RPMI8226 (cell line): ENCODE measurements around the gene BCAR3.

Source experiments
- DNase-seq: peaks from one replicate; pipeline ENCODE4 v3.0.0-alpha.2; 2015

The BCAR3 gene

DNA sequence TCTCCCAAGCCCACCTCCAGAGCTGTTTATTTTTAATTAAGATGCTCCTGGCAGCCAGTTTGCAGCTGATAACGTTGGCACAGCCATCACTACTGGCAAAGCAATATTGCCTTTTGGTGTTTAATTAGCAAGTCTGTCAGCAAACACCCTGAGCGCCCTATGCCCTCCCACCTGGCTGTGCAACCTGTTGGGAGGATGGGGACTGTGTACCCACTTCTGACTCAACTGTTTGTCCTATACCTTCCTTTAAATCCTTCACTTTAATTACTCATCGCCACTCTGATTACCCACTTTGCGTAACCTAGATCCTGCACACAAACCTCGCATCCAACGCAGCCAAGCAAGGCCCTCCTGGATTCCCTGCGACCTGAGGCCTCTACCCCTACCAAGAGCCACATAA lies 67.1 kb downstream of the BCAR3 start:
- DNase-seq, result no peak

DNA sequence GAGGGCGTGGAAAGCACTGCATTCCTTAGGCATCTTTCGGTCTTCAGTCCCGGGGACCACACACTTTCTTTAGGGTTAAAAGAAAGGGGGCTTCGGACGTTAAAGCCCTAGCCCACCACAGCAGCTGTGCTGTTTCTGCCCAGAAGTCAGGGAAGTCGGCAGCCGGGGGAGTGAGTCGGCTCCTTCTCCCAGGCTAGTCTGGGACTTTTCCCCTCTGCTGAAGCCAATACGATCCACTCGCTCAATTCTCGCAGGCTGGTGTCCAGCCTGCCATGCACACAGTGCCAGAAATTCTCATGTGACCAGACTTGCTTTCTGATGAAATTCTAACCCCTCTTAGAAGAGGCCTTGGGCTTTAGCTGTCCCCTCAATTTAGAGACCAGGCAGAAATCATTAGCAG lies 67.7 kb downstream of the BCAR3 start:
- no peak for DNase-seq

DNA sequence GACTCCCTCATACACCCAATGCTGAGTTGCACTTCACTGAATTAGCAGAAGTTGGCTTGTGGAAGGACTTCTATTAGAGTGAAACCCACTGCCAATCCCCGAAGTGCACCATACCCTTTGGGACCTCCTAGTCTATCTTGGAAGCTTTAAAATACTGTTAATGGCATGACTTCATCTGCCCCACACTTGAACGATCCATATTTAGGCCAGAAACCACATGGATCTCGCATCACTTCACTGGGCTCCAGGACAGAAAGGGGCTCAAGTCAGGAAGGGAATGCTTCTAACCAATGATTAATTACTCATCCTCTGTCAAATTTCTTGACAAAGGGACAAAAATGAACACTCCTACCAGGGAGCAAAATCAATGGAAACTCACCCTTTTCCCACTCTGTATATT lies 69.1 kb downstream of the BCAR3 start:
- no peak for DNase-seq

DNA sequence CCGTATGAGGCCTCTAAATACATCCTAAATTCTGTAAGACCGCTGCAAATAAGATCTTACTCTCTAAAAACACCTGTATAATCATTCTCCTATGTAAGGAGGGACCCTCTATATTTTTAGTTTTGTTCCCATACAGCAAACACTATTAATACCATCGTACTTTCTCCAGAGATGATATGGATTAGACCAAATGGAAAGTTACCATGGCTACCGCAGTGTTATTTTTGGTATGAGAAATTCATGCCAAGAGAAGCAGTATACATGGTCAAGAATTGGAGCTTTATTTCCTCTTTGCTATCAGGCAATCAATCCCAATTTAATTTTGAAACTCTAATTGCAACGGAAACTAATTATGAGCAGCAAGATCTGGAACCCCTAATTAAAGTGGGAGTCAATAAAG lies 70.0 kb downstream of the BCAR3 start:
- no peak for DNase-seq

DNA sequence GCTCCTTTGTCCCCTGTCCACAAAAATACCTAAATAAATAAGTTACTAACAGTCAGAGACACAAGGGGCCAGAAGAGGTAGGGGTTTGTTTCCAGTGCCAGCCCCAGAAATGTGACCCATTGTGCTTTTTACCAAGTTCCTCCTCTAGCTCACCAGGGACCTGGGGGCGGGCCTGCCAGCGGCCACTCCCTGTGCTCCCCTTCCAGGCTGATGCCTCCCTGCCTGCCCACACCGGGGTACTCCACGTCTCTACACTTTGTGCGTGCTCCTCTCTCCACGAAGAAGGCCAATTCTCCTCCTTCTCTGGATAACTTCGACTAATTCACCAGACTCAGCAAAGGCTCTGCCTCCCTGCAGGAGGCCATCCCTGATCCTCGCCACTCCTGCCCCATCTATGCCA lies 72.1 kb downstream of the BCAR3 start:
- DNase-seq, result no peak

DNA sequence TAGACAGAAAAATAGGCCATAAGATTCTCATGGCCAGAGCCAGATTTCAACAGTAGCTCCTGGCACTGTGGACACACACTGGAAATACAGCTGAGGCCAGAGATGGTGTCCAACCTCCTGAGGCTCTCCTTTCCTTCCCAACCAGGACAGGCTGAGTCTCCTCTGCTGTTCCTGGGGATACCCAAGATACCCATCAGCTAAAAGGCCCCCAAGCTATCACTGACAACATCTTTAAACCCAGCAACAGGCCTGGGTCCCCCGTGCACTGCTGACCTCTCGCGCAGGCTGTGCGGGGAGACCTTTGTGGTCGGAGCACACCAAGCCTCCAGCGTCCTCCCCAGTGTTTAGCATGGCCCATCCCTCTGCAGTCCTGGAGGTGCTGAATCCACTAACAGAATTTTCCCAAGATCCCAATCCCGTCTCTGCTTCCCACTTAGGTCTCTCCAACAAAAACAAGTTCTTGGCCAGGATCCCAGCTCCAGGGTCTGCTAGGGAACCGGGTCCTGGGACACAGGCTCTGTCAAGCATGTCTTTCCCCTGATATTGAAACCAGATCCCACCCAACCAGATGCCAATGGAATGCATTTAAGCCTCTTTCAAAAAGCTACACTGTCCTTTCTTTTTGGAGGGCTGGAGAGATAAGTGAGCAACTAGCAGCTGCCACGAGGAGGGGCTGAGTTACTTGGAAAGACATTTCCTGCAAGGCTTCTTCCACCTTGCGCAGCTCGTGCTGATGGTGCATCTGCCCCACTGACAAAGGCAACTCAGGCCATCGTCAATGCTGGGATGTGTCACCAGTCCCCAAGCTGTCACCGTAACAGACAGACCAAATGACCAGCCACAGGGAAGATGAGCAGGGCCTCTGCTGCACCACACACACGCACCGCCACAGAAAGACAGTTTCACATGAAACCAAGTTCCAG lies 73.2 kb downstream of the BCAR3 start:
- DNase-seq, result no peak

DNA sequence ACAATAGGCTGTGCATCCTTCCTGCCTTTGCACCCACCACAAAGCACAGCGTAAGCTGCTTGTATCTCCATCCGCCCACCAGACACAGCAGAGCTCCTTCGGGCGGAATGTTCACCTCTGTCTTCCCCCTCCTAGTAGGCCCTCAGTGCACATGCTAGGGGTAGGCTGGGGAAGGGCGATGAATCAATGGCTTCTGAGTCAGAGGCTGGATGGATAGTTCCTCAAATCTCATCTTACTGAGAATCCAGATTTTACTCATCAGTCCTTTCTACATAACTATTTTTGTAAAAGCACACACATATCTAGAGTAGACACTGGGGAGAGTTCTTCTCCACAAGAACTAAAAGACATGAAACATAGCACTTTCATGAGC lies 73.8 kb downstream of the BCAR3 start:
- no peak for DNase-seq

DNA sequence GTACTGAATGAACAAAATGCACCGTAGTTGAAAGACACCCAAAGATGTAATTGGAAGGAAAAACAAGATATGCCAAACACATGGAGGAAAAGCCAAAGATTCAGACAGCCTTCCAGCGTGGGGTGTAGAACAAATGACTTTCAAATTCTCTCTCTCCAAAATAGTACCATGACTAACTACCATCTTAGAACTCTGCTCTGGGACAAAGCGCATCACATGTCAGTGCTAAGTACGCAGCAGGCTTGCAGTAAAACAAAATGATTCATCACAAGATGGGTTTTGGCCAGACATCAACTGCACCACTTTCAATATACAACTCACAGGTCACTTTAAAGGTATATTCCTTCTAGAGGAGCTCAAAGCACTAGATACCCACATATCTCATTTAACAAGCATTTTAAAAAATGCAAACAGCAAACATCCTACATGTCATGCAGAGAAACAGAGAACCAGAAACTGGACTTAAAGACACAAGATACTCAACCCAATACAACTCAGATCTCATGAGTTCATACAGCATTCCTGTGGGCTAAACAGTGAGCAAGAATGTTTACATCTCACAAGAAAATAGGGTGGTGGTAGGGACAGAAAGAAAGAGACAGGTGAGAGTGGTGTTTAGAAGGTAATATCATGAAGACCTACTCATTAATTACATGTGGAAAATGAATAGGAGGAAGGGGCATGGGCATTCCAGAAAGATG lies 75.7 kb downstream of the BCAR3 start:
- no peak for DNase-seq

DNA sequence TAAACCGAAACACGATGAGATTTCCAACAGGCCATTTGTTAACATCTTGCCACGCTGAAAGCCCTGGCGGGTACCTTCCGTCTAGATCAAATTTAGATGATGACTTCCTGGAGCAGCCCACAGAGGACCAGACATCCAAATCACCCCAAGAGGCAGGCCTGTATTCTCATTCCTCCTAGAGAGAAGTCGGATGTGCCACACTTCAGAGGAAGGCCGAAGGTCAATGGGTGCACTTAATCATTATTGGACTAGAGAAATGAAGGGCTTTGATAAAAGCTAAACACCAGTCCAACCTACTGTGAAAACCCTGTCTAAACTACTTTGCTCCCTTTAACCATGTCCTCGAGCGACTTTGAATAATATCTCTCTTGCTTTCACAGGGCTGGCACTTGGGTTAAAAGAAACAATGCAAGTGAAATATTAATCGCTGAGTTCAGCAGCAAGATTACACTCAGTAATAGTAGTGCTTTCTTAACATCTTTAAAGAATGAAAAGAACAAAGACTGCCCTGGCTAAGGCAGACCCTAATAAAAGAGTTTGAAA lies 76.5 kb downstream of the BCAR3 start:
- DNase-seq, result no peak

DNA sequence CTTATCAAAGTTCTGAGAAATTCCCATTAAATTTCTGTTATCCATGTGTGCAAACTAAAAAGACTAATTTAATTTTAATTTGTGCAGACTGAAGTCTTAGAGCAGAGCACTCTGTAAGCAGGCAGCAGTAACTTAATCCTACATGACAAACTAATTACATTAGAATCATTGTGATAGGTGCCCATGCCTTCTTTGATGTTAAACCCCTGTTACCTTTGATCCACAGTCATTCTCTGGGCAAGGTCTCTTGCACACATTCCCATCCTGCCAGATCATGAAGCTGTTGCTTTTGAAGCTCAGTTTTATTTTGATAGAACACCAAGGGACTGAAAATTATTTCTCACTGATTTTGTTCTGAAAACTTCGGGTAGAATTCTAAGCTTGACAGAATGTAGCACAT lies 77.2 kb downstream of the BCAR3 start:
- no peak for DNase-seq

DNA sequence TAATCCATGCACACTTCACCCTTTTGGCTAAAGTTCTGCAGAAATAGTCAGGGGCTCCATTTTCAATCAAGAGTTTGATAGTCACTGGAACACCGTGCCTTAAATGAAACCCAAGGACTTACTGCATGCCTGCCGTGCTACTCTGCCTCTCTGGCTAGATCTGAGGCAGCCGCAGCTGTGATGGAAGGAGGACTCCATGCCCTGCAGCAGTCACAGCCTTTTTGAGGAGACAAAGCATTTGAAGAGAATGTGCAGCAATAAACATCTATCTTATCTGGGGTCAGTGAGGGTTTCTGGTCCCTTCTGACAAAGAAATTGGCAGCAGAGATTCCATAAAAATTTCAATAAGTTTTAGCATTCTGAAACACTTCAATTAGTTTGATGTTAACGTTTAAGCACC lies 78.0 kb downstream of the BCAR3 start:
- no peak for DNase-seq

DNA sequence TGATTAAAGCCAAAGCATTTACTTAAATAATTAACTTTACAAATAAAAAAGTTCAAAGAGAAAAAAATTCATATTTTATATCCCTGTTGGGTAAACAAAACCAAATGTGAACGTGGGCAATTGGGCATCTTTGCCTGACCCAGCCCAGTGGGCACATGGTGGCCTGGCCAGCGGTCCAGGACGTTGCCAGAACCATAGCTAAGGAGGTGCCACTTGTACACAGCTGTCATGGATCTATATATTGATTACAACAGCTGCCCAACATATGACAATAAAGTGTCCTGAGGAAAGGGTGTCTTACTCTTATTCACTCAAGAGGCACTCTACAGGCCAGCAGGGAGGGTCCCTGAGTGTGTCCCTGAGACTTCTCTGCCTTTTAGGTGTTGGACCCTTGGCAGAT lies 78.5 kb downstream of the BCAR3 start:
- no peak for DNase-seq

DNA sequence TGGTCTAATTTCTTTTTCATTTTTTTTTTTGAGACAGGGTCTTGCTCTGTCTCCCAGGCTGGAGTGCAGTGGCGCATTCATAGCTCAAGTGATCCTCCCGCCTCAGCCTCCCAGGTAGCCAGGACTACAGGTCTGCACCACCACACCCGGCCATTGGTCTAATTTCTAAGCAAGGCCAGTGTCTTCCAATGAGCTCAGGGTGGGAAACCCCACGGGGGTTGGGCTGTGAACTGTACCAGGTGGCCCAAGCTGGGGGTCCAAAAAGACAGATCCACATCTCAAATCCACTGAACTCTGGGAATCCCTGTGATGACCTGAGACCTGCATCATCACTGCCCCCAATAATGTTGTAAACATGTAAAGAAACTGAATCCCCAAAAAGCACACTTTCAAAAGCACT lies 79.5 kb downstream of the BCAR3 start:
- no peak for DNase-seq

DNA sequence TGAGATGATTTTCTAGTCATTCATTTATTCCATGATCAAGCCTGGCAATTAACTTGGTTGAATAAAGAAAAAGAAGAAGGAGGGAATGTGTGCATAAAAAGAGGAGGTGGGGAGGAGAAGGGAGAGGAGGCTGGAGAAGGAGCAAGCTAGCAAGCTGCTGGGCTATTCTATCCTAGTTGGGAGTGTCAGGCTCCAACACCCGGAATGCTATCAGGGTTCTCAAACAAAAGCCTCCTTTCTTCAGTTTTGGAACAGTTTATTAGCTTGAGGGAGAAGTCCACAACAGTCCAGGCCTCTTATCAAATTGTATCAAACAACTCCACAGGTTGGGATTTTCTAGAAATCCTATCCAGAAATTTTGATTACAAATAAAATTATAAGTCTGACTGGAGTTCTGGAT lies 80.0 kb downstream of the BCAR3 start:
- no peak for DNase-seq

DNA sequence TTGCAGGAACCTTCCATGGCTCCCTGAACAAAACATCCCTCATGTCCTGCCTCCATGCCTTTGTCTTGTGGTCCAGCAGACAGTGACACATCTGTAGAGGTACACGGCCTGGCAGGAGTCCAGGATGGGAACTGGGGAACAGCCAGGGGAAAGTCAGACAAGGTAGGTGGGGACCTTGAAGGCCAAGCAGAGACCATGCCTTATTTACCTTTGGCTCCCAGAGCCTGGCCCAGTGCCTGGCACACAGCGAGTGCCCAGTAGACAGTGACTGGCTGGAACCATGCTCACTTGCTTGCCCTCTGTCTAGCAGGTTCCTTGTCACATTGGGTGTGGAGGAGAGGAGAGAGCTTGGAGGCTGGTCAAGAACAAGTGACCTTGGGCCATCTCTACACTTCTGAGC lies 81.0 kb downstream of the BCAR3 start:
- no peak for DNase-seq

DNA sequence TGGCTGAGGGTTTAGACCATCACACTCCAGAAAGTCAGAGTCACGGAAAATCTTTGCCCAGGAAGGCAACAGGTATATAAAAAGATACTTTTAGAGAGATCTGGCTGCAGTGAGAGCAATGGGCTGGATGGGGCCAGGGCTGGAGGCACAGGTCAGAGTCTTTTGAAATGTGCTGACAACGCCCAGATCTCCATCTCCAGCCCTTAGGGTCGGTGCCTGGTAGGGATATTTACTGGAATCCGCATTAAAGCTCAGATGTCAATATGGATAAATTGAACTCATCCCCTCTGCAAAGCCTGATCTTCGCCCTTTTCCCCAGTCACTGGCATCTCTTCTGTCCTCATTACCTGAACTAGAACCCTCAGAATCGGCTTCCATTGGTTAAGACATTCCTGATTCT lies 82.2 kb downstream of the BCAR3 start:
- DNase-seq, result no peak

DNA sequence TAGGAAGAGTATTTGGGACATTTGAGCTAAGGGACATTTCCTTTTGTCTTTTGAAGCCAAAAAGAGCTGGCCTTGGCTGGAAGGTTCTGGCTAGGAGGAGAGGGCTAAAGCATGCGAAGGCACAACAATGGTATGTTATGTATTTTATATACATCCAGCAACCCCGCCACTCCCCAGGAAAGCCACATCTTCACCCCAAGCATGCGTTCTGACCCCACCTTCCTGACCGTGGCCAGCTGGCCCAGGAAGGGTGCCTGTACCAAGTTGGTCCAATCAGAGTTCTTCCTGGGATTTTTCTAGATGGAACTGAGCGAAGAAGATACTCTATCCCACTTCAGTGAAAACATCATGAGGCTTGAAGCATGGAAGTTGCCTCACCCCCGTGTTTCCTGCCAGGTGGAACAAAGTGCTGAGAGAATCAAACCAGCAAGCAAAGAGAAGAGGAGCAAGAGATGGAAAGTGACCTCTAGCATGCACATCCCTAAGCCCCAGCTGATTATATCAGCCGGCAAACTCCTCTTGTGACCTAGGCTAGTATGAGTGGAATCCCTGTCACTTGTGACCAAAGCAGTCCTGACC lies 82.7 kb downstream of the BCAR3 start:
- no peak for DNase-seq

DNA sequence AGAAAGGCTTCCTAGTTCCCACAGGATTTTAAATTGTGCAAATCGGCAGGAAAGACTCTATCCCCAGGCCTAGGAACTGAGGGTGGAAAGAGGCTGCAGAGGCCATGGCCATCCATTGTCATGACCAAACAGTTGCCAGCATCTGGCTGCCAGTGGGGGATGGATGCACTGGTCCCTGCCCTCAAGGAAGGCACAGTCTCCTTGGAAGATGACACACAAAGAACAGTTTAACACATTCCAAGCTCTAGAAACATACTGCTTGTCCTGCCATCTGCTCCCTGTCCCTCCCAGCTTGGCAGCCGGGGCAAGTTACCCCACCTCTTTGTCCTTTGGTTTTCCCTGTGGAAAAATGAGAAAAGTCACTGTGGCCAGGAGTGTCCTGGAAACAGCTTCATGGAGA lies 83.2 kb downstream of the BCAR3 start:
- DNase-seq, result no peak

DNA sequence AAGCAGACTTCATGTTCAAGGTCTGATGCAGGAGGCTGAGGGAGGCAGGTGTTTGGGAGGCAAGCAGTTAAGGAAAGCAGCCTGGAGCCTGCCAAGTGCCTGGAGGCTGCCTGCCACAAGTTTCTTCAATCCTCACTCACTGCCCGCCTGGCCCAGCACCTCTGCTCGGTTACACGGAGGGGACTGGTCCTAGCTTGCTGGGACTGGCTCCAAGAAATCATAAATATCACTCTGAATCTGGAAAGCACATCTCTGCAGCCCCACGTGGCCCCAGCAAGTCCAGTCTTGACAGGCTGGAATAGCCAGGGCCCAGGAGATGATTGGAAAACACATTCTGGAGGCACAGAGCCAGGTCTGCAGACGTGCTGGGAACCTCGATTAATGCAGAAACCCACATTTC lies 83.9 kb downstream of the BCAR3 start:
- DNase-seq, result no peak

DNA sequence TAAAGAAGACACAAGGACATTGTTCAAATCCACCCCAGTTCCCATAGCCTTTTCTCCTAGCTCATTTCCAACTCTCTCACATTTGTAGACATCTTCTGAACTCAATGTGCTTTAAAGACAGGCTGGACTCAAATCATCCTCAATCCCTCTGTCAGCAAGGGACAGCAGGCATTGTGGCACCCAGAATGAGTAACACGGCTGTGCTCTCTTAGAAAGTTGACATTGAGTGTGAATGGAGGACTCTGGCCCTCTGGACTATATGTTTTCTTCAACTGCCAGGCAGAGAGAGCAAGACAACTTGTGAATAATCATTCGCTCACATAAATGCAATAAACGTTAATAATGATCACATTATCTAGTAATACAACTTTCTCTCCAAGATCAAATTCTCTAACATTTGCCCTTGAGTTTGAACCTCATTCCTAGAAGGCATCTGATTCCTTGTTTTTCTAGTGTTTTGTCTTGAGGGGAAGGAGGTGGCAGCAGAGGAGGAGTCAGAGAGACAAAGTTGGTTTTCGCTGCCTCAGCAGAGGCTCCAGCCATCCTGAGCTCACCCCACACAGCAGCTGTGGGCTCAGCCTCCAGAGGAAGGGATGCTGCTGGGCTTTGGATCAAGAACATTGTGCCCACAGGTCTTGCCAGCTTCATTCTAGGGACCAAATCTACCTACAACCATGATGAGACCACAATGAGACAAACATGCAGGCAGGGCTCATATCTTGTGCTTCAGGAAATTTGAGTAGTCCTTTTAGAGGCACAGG lies 85.1 kb downstream of the BCAR3 start:
- DNase-seq, result peak; percentile 33

DNA sequence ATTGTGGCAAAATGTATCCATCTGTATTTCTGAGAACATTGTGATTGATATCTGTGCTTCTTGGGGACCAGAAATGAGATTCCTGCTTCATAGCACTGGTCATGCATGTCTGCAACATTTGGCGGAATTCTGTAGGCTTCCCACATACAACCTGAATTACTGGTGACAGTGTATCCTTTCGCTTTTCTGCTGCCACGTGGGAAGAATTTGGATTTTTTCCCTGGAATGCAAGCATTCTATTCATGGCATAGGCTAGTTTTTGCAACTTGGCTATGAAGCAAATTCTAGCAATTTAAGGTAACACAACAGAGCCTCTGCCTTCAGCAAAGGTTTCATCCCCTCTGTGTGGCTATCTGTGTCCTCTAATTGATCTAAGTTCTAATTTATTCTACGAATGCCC lies 85.9 kb downstream of the BCAR3 start:
- no peak for DNase-seq

DNA sequence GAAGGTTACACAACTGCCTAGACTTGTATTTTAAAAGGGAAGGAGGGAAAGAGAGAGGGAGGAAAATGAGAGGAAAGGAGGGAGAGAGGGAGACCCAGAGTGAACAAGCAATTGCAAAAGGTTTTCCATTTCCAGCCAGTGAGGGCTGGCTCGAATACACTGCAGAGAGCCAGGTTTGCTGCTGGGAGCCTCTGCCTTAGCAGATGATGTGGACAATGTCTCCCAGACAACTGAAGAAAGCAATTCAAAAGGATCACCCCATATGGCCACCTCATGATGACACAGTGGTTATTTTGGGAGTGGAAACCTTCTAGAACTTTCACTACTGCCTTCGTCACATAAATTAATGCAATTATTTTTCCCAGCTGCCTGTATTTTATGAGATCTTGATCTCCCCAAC lies 86.4 kb downstream of the BCAR3 start:
- no peak for DNase-seq

DNA sequence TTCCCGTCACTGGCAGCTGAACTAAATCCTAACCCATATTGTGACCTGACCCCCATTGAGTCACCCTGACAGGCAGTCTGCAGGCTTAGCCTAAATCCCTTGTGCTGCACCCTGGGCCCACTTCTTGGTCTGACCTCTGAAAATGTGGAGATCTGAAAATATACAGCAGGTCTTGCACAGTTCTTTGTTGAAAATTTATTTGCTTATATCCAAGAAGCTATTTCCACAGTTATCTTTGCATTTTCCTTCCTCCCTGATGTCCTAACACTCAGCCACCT lies 87.1 kb downstream of the BCAR3 start:
- DNase-seq, result no peak
